Measurements from ENCODE around the gene MAN2A1. TPM values are rescaled to one million over a fixed set of nuclear protein-coding genes. Genes with fewer than 3 reads are reported as not detected.
A peak's percentile ranks its signal among the peaks of the same experiment; 100 is the strongest.

MAN2A1 gene
- total RNA-seq, 1 donor from 2014 or later: 33.3 TPM

DNA sequence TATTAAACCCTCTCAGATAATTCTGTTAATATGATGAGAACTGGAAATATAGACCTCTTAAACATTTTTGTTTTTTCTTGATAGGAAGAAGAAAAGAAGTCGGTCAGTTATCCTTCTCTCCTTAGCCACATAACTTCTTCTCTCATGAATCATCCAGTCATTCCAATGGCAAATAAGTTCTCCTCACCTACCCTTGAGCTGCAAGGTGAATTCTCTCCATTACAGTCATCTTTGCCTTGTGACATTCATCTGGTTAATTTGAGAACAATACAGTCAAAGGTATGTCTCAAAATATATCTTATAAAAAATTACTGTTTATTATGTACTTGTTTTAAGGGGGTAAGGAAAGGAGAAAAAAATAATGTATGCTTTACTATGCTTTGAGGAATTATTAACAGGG, 165.3 kb downstream of the MAN2A1 start:
- Mint-ChIP-seq H3K27ac (no peak overlapping the region), H3K4me1 (ENCODE audit: low read depth) (peaks cover 20% of the 10 kb centered on the region), H3K9me3 (no peaks in the 10 kb centered on the region), H3K4me3 (ENCODE audit: low read depth) (no peak overlapping the region), H3K27me3 (ENCODE audit: low read depth) (no peaks in the 10 kb centered on the region), H3K36me3 (ENCODE audit: low read depth) (peaks cover 73% of the 10 kb centered on the region)
- DNase-seq (ENCODE audit: low spot score): no peak
- intact Hi-C loops (cut with micrococcal nuclease): no loop called here

DNA sequence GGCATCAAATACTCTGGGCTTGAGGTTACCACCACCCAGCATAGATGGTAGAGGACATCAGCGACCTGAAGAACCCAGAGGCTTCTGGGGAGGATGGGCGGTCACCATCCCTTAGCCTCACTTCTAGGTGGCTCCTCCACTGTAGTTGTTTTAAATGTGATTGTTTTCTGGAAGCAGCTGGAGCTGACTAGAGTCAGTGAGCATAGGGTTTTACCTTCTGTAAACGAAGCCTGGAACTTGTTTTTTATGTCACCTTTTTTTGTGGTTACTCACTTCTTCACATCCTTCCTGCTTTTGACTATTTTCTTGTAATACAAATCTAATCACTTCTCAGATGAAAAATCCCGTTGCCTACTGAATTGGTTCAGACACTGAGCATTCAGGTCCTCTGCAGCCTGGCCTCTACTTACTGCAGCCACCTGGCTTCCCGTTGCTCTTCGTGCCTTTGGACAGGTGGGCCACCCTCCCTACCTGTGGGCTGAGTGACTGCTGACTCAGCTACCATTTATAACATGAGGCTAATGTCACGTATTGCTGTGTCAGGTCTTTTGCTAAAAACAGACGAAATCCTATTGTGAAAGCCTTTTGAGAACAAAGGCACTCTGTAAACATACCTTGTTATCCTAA, 167.8 kb downstream of the MAN2A1 start:
- H3K27me3 Mint-ChIP-seq (ENCODE audit: low read depth): no peaks in the 10 kb centered on the region
- H3K27ac Mint-ChIP-seq: peak overlapping the region; percentile 6
- H3K9me3 Mint-ChIP-seq: no peaks in the 10 kb centered on the region
- no peak overlapping the region for H3K4me3 Mint-ChIP-seq (ENCODE audit: low read depth)
- H3K36me3 Mint-ChIP-seq (ENCODE audit: low read depth): peaks cover 66% of the 10 kb centered on the region
- no peak for DNase-seq (ENCODE audit: low spot score)
- peaks cover 15% of the 10 kb centered on the region for H3K4me1 Mint-ChIP-seq (ENCODE audit: low read depth)
- intact Hi-C loops (cut with micrococcal nuclease): no loop called here

DNA sequence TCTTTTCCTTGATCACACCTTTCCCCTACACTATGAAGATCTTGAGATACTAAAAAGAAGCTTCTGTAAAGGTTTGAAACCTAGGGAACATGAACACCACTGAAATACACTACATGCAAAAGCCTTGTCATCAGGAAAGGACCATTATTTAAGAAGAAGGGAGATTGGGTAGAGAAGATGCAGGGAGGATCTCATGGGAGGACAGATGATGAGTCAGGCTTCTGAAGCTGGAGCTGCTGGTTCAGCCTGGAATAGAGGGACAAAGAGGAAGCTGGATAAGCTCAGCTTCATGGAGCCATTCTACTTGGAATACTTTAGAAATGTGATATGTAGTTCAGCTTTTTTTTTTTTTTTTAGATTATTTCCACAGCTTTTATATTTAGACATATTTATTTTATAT, 169.8 kb downstream of the MAN2A1 start:
- peaks cover 71% of the 10 kb centered on the region for H3K36me3 Mint-ChIP-seq (ENCODE audit: low read depth)
- intact Hi-C loops (cut with micrococcal nuclease): no loop called here
- H3K27me3 Mint-ChIP-seq (ENCODE audit: low read depth): no peaks in the 10 kb centered on the region
- peaks cover 28% of the 10 kb centered on the region for H3K4me1 Mint-ChIP-seq (ENCODE audit: low read depth)
- no peak overlapping the region for H3K4me3 Mint-ChIP-seq (ENCODE audit: low read depth)
- no peak overlapping the region for H3K27ac Mint-ChIP-seq
- DNase-seq (ENCODE audit: low spot score): no peak
- no peaks in the 10 kb centered on the region for H3K9me3 Mint-ChIP-seq

DNA sequence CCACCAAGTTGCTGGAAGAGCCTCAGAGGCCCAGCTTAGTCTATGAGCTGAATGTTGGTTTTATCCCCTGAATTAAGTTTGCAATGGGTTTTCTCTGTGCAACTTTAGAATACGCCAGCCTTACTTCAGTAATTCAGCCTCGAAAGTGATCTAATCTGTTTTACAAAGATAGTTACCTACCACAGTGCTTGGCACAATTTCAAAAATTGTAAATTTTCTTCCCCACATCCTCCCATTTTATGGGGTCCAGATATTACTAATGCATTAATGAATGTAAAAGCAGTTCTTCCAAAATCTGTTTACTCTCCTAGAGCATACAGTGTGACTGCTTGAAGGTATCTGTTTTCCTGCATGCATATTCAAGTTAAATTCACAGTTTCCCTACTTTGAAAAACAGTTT, 172.6 kb downstream of the MAN2A1 start:
- Mint-ChIP-seq H3K27ac (no peak overlapping the region), H3K9me3 (no peaks in the 10 kb centered on the region), H3K36me3 (ENCODE audit: low read depth) (peaks cover 71% of the 10 kb centered on the region), H3K27me3 (ENCODE audit: low read depth) (no peaks in the 10 kb centered on the region), H3K4me1 (ENCODE audit: low read depth) (peaks cover 27% of the 10 kb centered on the region), H3K4me3 (ENCODE audit: low read depth) (no peak overlapping the region)
- intact Hi-C loops (cut with micrococcal nuclease): loop anchor here (2.0 to 10.0 kb wide), 4 partner anchors 172 to 462 kb away; no protein-coding TSS in a partner anchor
- DNase-seq (ENCODE audit: low spot score): no peak

DNA sequence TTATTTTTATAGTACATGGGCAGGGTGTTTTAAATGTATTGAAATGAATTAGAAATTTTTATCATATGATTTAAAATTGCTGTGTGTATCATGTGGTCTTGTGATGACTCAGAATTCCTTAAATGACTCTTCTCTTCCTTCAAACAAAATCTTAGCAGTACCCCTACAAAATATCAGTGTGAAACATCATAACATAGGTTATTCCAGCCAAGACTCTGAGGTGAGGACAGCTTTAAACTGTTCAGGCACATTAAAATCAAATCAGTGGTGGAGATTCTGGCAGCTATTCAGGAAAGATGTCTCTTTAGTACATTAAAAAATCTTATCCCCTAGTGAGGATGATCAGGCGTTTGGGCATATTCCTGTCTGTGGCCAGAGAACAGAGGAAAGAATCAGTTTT, 174.0 kb downstream of the MAN2A1 start:
- Mint-ChIP-seq H3K36me3 (ENCODE audit: low read depth) (peaks cover 67% of the 10 kb centered on the region), H3K27me3 (ENCODE audit: low read depth) (no peaks in the 10 kb centered on the region), H3K27ac (no peak overlapping the region), H3K4me3 (ENCODE audit: low read depth) (no peak overlapping the region), H3K9me3 (no peaks in the 10 kb centered on the region), H3K4me1 (ENCODE audit: low read depth) (peaks cover 25% of the 10 kb centered on the region)
- DNase-seq (ENCODE audit: low spot score): no peak
- intact Hi-C loops (cut with micrococcal nuclease): loop anchor here (2.0 to 10.0 kb wide), 4 partner anchors 173 to 461 kb away; no protein-coding TSS in a partner anchor

DNA sequence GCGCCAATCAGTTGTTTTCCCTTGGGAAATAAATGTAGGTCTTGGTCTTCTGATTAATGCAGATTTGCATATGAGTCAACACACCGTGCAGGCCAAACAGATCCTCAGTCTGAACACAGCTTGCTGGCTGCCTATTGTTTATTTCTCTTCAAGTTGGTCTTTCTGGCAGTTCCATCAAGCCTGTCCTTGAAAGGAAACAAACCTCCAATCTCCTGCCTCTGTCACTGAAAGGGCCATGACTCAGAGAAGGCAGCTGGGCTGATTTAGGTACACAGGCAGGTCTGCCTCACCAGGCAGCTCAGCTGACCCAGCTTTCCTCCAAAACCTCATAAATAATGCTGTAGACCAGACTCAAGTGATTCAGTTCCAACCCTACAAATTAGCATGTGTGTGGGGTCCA, 175.9 kb downstream of the MAN2A1 start:
- Mint-ChIP-seq H3K4me1 (ENCODE audit: low read depth) (peaks cover 34% of the 10 kb centered on the region), H3K36me3 (ENCODE audit: low read depth) (peaks cover 61% of the 10 kb centered on the region), H3K27ac (no peak overlapping the region), H3K9me3 (no peaks in the 10 kb centered on the region), H3K4me3 (ENCODE audit: low read depth) (no peak overlapping the region), H3K27me3 (ENCODE audit: low read depth) (no peaks in the 10 kb centered on the region)
- no peak for DNase-seq (ENCODE audit: low spot score)
- intact Hi-C loops (cut with micrococcal nuclease): loop anchor here (10.0 kb wide), 2 partner anchors 219 to 459 kb away; no protein-coding TSS in a partner anchor

DNA sequence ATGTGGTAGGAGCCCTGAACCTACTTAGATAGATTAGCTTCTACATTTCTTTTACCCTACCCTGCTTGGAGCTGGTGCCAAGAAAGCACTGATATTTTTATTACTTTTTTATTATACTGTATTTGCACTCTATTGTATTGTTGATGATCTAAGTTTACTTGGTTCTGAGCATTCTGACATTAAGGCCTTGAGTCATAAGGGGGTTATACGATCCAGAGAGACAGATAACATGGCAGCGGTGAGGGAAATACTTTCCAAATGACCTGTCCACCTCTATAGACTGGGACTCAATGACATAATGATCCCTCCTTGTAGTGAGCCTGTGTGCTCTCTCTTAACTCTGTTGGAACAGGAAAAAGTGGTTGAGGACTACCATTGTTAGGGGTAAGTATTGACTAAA, 176.3 kb downstream of the MAN2A1 start:
- H3K36me3 Mint-ChIP-seq (ENCODE audit: low read depth): peaks cover 57% of the 10 kb centered on the region
- DNase-seq (ENCODE audit: low spot score): no peak

DNA sequence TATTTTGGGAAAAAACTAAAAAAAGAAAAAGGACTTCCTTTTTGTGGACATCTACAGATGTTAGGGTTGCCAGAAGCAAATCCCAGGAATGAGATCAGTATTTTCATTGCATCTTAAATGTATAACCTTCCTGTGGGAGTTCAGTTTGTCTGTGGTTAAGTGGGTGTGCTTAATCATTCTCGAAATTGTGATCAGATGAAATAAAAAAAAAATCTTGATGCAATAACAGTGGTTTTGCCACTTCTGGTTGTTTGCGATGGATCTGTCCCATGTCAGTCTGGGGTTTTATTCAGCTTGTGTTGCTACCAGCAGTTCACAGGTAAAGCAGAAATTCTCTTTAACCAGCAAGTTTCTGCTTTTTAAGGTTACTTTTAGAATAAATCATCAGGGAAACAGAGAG, 179.0 kb downstream of the MAN2A1 start:
- Mint-ChIP-seq H3K4me1 (ENCODE audit: low read depth) (peaks cover 24% of the 10 kb centered on the region), H3K4me3 (ENCODE audit: low read depth) (no peak overlapping the region)
- intact Hi-C loops (cut with micrococcal nuclease): loop anchor here (10.0 kb wide), 2 partner anchors 216 to 456 kb away; no protein-coding TSS in a partner anchor

More for the DNA sequence above, 176.3 kb downstream of the MAN2A1 start:
- H3K27ac Mint-ChIP-seq: no peak overlapping the region
- no peaks in the 10 kb centered on the region for H3K9me3 Mint-ChIP-seq
- no peak overlapping the region for H3K4me3 Mint-ChIP-seq (ENCODE audit: low read depth)
- intact Hi-C loops (cut with micrococcal nuclease): loop anchor here (10.0 kb wide), 2 partner anchors 219 to 459 kb away; no protein-coding TSS in a partner anchor
- no peaks in the 10 kb centered on the region for H3K27me3 Mint-ChIP-seq (ENCODE audit: low read depth)
- H3K4me1 Mint-ChIP-seq (ENCODE audit: low read depth): peaks cover 34% of the 10 kb centered on the region

DNA sequence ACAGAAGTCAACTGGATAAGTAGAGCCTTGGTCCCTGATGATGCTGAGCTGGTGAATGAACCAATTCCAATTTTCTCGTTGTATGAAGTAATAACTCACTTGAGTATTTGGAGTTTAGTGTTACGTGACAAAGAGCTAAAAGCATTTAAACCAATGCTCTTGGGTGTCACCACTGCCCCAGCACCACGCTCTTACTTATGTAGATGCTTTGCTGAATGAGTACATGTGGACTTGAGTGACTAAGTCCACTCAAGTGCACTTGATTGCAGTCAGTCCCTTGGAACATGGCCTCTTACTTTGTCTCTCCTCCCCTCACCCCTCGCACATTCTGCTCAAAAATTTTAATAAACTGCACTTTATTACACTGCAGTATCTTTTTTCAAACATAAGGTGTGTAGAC, 184.0 kb downstream of the MAN2A1 start:
- peaks cover 10% of the 10 kb centered on the region for H3K36me3 Mint-ChIP-seq (ENCODE audit: low read depth)
- H3K27ac Mint-ChIP-seq: no peak overlapping the region
- H3K9me3 Mint-ChIP-seq: no peaks in the 10 kb centered on the region
- peaks cover 2% of the 10 kb centered on the region for H3K27me3 Mint-ChIP-seq (ENCODE audit: low read depth)
- intact Hi-C loops (cut with micrococcal nuclease): no loop called here
- no peak for DNase-seq (ENCODE audit: low spot score)
- peaks cover 15% of the 10 kb centered on the region for H3K4me1 Mint-ChIP-seq (ENCODE audit: low read depth)
- H3K4me3 Mint-ChIP-seq (ENCODE audit: low read depth): no peak overlapping the region

More for the DNA sequence above, 179.0 kb downstream of the MAN2A1 start:
- Mint-ChIP-seq H3K9me3 (no peaks in the 10 kb centered on the region), H3K27ac (no peak overlapping the region), H3K27me3 (ENCODE audit: low read depth) (no peaks in the 10 kb centered on the region), H3K36me3 (ENCODE audit: low read depth) (peaks cover 45% of the 10 kb centered on the region)
- no peak for DNase-seq (ENCODE audit: low spot score)

DNA sequence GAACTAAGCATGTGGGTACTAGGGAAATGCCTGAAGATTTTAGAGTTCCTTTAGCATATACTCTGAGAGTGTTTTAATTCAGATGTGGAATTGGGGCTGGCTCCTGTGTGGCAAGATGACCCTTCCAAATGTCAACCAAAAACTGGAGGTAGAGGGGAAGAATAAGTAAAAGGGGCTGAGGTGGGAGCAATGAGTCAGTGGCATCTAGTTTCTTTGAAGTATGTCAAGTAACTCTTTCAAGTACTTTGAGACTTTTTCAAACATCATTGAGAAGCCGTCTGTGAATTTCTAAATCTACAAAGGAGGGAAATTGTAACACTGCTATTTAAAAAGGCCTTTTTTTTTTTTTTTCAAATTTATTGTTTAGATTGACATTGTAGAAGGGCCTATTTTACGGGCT, 184.4 kb downstream of the MAN2A1 start:
- peaks cover 11% of the 10 kb centered on the region for H3K4me1 Mint-ChIP-seq (ENCODE audit: low read depth)
- no peak overlapping the region for H3K4me3 Mint-ChIP-seq (ENCODE audit: low read depth)
- peaks cover 2% of the 10 kb centered on the region for H3K27me3 Mint-ChIP-seq (ENCODE audit: low read depth)
- intact Hi-C loops (cut with micrococcal nuclease): no loop called here
- no peak overlapping the region for H3K27ac Mint-ChIP-seq
- no peak for DNase-seq (ENCODE audit: low spot score)
- H3K9me3 Mint-ChIP-seq: no peaks in the 10 kb centered on the region
- H3K36me3 Mint-ChIP-seq (ENCODE audit: low read depth): peaks cover 7% of the 10 kb centered on the region

DNA sequence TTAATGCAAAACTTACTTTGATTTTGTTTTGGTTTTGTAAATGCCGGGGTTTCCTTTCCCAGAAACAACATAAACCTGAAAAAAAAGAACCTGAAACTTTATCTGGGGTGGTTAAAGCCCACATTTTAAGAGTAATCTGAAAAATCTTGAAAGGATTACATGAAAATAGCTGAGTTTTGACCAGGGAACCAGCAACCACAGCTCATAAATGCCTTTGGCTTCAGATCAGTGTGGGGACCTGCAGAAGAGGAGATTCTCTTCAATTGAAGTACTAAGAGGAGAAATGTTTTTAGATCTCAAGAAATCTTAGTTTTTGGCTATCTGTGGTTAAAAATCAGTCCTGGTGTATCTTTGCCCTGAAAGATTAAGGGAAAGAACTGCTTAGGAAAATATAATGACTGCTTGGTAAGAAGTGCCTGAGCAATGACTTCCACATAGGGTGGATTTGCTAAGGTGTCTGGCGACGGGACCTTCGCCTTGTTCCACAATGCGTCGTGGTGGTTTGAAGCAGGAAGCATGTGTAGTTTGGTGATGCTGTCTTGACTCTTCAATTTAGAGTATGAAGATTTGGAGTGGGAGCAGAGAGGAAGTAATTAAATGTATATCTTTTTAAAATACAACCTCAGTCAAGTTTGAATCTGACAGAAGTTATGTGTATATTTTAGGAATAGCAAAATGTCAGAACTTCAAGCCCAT, 186.5 kb downstream of the MAN2A1 start:
- H3K4me1 Mint-ChIP-seq (ENCODE audit: low read depth): peaks cover 6% of the 10 kb centered on the region
- intact Hi-C loops (cut with micrococcal nuclease): no loop called here

DNA sequence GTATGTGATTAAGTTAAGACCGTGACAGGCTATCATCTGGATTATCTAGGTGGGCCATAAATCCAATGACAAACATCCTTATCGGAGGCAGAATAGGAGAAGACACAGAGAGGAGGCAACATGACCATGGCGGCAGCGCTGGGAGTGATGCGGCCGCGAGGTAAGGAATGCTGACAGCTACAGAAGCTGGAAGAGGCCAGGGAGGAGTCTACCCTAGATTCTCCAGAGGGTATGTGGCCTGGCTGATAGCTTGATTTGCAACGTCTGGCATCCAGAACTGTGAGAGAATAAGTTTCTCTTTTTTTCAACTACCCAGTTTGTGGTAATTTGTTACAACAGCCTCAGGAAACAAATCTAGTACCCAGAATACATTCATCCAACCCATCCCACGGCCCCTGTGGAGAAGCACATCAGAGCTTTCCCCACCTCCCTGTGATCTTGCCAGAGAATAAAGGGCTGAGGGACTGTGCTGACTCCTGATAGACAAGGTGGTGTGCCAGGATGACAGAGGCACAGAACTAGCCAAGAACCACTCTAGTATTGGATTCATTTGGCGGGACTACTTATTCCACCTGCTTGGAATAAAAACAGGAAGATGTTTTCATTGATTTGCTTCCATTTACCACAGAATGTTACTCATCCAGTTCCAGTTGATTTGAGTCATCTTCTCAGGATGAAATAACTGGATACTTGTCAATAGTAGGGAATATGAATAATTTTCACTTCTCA, 187.4 kb downstream of the MAN2A1 start:
- Mint-ChIP-seq H3K4me3 (ENCODE audit: low read depth) (no peak overlapping the region), H3K4me1 (ENCODE audit: low read depth) (peaks cover 6% of the 10 kb centered on the region), H3K27me3 (ENCODE audit: low read depth) (peaks cover 2% of the 10 kb centered on the region), H3K27ac (no peak overlapping the region), H3K36me3 (ENCODE audit: low read depth) (no peaks in the 10 kb centered on the region), H3K9me3 (no peaks in the 10 kb centered on the region)
- intact Hi-C loops (cut with micrococcal nuclease): no loop called here
- DNase-seq (ENCODE audit: low spot score): no peak

More for the DNA sequence above, 186.5 kb downstream of the MAN2A1 start:
- Mint-ChIP-seq H3K9me3 (no peaks in the 10 kb centered on the region), H3K4me3 (ENCODE audit: low read depth) (no peak overlapping the region), H3K36me3 (ENCODE audit: low read depth) (no peaks in the 10 kb centered on the region), H3K27ac (no peak overlapping the region), H3K27me3 (ENCODE audit: low read depth) (peaks cover 2% of the 10 kb centered on the region)
- no peak for DNase-seq (ENCODE audit: low spot score)

DNA sequence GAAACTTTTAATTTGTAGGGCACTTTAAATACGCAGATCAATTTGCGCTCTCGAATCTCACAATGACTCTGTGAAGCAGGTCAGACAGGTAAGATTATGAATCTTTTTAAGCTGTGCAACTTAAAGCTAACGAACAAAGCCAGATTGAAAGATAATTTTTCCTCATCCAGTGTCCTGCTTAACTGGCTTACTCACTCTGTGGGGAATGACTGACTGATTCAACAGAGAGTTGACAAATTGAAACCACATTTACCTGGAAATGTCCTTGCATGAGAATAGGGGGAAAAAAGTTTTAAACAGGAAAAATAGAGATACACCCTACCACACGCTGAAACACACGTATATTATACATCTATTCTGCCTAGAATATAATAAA, 187.9 kb downstream of the MAN2A1 start:
- intact Hi-C loops (cut with micrococcal nuclease): no loop called here
- H3K4me3 Mint-ChIP-seq (ENCODE audit: low read depth): no peak overlapping the region
- peaks cover 2% of the 10 kb centered on the region for H3K27me3 Mint-ChIP-seq (ENCODE audit: low read depth)
- peaks cover 6% of the 10 kb centered on the region for H3K4me1 Mint-ChIP-seq (ENCODE audit: low read depth)
- no peaks in the 10 kb centered on the region for H3K9me3 Mint-ChIP-seq
- H3K36me3 Mint-ChIP-seq (ENCODE audit: low read depth): no peaks in the 10 kb centered on the region
- DNase-seq (ENCODE audit: low spot score): no peak
- no peak overlapping the region for H3K27ac Mint-ChIP-seq
